ENCODE measurements around the gene MBNL3.

The MBNL3 gene

DNA sequence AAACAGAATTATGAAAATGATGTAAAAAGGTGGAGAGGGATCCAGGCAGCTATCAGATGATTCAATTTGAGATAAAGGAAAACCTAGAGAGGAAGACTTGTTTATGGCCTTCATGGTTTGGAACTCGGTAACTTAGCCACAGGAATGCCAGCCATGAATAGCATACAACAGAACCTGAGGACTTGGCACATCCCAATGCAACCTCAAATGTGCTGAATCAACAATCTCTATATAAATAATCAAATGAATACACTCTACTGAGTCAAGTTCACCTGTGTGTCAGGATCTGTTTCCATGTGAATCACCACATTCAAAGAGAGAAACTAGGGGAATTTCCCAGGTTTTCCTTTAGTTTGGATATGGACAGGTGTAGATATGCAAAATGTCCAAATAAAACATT lies 86.9 kb downstream of the MBNL3 start:
- Histone ChIP-seq H3K27me3 (ENCODE audit: insufficient read depth, low read length) (no peaks in the 10 kb centered on the region), H3K36me3 (ENCODE audit: insufficient read depth, low read length) (no peaks in the 10 kb centered on the region), H3K4me1 (ENCODE audit: insufficient read depth, low read length) (no peaks in the 10 kb centered on the region), H3K9me3 (ENCODE audit: low read length) (no peaks in the 10 kb centered on the region), H3K4me3 (ENCODE audit: low read length) (no peak overlapping the region), H2AFZ (ENCODE audit: low read depth, low read length) (no peak overlapping the region)

DNA sequence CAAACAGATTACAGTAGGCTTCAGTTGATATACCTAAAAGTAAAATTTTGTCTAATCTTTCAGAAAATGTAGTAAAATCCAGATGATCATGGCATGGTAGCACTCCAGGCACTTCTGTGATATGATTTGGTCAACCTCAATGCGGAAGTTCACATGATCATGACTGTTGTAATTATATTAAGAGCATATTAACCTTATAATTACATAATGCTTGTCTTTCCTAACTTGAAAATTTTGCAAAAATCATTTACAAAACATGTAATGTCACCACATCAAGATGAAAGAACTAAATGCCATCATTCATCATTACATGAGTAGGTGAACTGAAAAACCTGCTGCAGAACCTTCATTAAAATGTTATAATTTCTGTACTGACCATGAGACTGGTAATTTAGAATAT lies 88.1 kb downstream of the MBNL3 start:
- Histone ChIP-seq H2AFZ (ENCODE audit: low read depth, low read length) (no peak overlapping the region), H3K4me3 (ENCODE audit: low read length) (no peak overlapping the region), H3K27me3 (ENCODE audit: insufficient read depth, low read length) (no peaks in the 10 kb centered on the region), H3K36me3 (ENCODE audit: insufficient read depth, low read length) (no peaks in the 10 kb centered on the region), H3K9me3 (ENCODE audit: low read length) (no peaks in the 10 kb centered on the region), H3K4me1 (ENCODE audit: insufficient read depth, low read length) (no peaks in the 10 kb centered on the region)

DNA sequence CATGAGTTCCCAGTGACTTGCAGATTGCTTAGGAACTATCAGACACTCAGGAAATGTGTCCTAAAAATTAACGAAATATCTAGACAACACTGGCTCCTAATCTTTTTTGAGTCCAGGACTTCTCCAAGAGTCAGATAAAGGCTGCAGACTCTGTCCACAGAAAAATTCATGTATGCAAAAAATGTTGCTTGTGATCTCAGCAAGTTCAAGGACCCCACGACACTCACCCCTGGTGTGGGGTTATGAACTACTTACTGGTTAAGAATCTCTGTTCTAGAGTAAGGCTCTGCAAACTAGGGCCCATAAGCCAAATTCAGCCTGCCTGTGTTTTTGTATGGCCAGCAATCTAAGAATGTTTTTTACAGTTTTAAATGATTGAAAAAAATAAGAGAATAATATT lies 93.2 kb downstream of the MBNL3 start:
- Histone ChIP-seq H3K9me3 (ENCODE audit: low read length) (no peaks in the 10 kb centered on the region), H3K36me3 (ENCODE audit: insufficient read depth, low read length) (no peaks in the 10 kb centered on the region), H3K4me1 (ENCODE audit: insufficient read depth, low read length) (no peaks in the 10 kb centered on the region), H2AFZ (ENCODE audit: low read depth, low read length) (no peak overlapping the region), H3K27me3 (ENCODE audit: insufficient read depth, low read length) (no peaks in the 10 kb centered on the region), H3K4me3 (ENCODE audit: low read length) (no peak overlapping the region)

DNA sequence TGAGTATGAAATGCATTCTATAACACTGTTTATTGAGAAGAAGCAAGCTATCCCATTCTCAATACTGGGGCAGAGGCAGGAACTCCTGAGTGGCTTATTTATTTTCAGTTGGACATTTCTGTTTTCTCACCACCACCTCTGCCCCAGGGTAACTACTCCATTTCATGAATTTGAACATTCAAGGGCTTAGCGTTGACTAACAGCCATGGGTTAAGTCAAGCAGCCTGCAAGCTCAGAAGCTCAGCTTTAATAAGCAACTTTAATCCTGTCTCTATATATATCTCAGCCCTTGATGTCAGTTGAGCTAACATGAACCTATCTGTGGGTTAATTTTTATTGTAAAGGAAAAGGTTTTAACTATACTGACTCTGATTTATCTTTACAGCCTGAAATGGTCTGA lies 93.8 kb downstream of the MBNL3 start:
- H3K9me3 ChIP-seq (ENCODE audit: low read length) = no peaks in the 10 kb centered on the region
- no peaks in the 10 kb centered on the region for H3K4me1 ChIP-seq (ENCODE audit: insufficient read depth, low read length)
- no peaks in the 10 kb centered on the region for H3K27me3 ChIP-seq (ENCODE audit: insufficient read depth, low read length)
- no peak overlapping the region for H3K4me3 ChIP-seq (ENCODE audit: low read length)
- H3K36me3 ChIP-seq (ENCODE audit: insufficient read depth, low read length) = no peaks in the 10 kb centered on the region
- no peak overlapping the region for H2AFZ ChIP-seq (ENCODE audit: low read depth, low read length)

DNA sequence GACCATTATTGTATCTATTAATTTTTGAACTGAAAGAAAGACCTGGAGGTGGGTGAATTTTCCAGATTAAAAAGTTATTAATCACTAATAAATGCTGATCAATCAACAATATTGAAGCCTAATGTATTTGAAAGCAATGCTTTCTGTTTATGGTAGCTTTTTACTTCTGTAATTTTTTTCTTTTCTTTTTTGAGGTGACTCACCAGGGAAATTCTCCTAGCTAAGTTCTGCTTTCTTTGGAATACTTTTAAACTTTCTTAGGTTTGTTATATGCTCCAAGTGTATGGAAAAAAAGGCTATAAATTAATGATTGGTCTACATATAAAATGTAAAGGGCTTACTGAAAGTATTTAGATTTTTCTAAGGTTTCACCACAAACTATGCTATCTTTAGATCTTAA lies 94.2 kb downstream of the MBNL3 start:
- no peaks in the 10 kb centered on the region for H3K27me3 ChIP-seq (ENCODE audit: insufficient read depth, low read length)
- H3K36me3 ChIP-seq (ENCODE audit: insufficient read depth, low read length) = no peaks in the 10 kb centered on the region
- H3K9me3 ChIP-seq (ENCODE audit: low read length) = no peaks in the 10 kb centered on the region
- no peak overlapping the region for H2AFZ ChIP-seq (ENCODE audit: low read depth, low read length)
- H3K4me1 ChIP-seq (ENCODE audit: insufficient read depth, low read length) = no peaks in the 10 kb centered on the region
- no peak overlapping the region for H3K4me3 ChIP-seq (ENCODE audit: low read length)

DNA sequence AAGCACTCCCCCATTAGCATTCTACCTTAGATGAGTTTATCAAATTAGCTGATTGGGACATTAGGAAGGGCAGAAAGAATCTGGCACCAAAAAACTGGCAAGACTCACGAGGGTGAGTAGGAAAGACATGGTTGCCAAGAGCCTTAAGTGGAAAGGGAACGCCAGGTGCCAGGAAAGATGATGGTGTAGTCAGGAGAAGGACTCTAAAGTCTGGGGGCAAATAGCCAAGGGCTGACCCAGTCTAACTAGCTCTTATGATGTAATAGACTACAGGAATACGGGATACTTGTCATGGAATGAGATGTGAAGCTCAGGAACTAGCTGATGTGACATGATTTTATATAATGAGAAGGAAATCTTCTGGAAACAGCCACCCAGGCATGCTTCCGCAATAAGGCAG lies 94.8 kb downstream of the MBNL3 start:
- Histone ChIP-seq H3K27me3 (ENCODE audit: insufficient read depth, low read length) (no peaks in the 10 kb centered on the region), H2AFZ (ENCODE audit: low read depth, low read length) (no peak overlapping the region), H3K9me3 (ENCODE audit: low read length) (no peaks in the 10 kb centered on the region), H3K36me3 (ENCODE audit: insufficient read depth, low read length) (no peaks in the 10 kb centered on the region), H3K4me3 (ENCODE audit: low read length) (no peak overlapping the region), H3K4me1 (ENCODE audit: insufficient read depth, low read length) (no peaks in the 10 kb centered on the region)

DNA sequence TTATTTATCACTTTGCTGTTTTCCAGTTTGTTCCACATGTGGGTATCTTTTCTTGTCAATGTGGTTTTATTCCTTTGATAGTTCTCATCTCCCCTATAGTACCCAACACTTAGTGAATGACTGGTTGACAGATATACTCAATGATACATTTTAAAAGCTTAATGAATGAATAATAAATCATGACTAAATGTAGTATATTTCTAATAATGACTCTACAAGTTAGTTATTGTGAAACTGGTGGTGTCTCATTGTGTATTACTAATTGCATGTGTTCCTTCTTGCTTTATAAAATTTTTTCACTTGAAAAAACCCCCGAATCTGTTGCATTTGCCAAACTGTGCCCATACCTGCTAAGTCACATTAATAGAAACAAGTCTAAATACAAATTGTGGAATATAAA lies 95.4 kb downstream of the MBNL3 start:
- no peaks in the 10 kb centered on the region for H3K9me3 ChIP-seq (ENCODE audit: low read length)
- no peak overlapping the region for H3K4me3 ChIP-seq (ENCODE audit: low read length)
- H3K27me3 ChIP-seq (ENCODE audit: insufficient read depth, low read length) = no peaks in the 10 kb centered on the region
- H3K4me1 ChIP-seq (ENCODE audit: insufficient read depth, low read length) = no peaks in the 10 kb centered on the region
- no peak overlapping the region for H2AFZ ChIP-seq (ENCODE audit: low read depth, low read length)
- no peaks in the 10 kb centered on the region for H3K36me3 ChIP-seq (ENCODE audit: insufficient read depth, low read length)

DNA sequence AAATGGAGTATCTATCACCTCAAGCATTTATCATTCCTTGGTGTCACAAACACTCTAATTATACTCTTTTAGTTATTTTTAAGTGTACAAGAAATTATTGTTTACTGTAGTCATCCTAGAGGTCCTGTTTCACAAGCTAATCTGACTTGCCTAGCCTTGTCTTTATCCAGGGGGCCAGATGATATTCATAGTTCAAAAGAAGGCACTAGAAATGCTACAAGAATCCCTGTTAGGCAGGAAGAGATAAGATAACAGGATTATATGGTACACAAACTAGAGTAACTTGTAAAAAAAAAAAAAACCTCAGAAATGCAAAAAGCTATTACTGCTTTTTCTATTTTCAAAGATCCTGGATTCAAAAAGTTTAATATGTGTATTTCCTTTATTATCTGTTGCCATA lies 95.8 kb downstream of the MBNL3 start:
- no peaks in the 10 kb centered on the region for H3K4me1 ChIP-seq (ENCODE audit: insufficient read depth, low read length)

DNA sequence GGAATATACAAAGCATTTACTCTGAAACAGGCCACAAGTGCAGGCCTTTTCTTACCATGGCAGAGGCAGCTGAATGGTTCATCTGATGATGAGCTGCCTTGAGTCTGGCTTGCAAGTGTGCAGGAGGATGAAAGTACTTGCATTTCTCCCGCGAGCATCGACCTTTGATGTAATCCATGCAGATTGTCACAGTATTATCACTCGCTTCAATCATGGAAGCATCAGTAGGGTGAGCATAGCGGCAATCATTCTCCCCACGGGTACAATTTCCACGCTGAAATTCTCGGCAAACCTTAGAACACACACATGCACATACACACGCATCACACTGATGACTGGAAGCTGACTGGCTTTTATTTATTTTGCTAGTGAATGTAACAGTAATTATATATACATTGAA lies 98.0 kb downstream of the MBNL3 start:
- no peaks in the 10 kb centered on the region for H3K27me3 ChIP-seq (ENCODE audit: insufficient read depth, low read length)
- H3K36me3 ChIP-seq (ENCODE audit: insufficient read depth, low read length) = no peaks in the 10 kb centered on the region
- no peaks in the 10 kb centered on the region for H3K9me3 ChIP-seq (ENCODE audit: low read length)
- H3K4me1 ChIP-seq (ENCODE audit: insufficient read depth, low read length) = no peaks in the 10 kb centered on the region
- H2AFZ ChIP-seq (ENCODE audit: low read depth, low read length) = no peak overlapping the region
- no peak overlapping the region for H3K4me3 ChIP-seq (ENCODE audit: low read length)

More for the DNA sequence above, 95.8 kb downstream of the MBNL3 start:
- no peaks in the 10 kb centered on the region for H3K36me3 ChIP-seq (ENCODE audit: insufficient read depth, low read length)
- no peak overlapping the region for H3K4me3 ChIP-seq (ENCODE audit: low read length)
- H2AFZ ChIP-seq (ENCODE audit: low read depth, low read length) = no peak overlapping the region
- no peaks in the 10 kb centered on the region for H3K9me3 ChIP-seq (ENCODE audit: low read length)
- no peaks in the 10 kb centered on the region for H3K27me3 ChIP-seq (ENCODE audit: insufficient read depth, low read length)

DNA sequence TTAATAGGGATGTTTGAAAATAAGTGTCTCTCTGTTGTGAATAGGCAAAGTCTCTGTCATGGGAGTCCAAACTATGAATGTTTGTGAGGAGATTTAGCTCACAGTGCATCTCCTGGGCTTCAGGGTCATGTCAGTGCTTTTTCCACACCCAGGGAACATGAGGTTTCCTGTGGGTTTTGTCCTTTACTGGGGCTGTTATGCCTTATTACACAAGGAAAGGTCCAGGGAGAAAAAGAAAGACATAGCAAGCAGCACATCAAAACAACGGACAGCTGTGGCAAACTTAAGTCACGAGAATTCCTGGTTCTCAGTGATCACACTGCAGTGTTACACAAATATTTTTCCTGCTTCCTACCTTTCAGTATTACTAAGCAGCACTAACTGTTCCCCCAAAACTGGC lies 99.4 kb downstream of the MBNL3 start:
- no peaks in the 10 kb centered on the region for H3K4me1 ChIP-seq (ENCODE audit: insufficient read depth, low read length)
- no peaks in the 10 kb centered on the region for H3K27me3 ChIP-seq (ENCODE audit: insufficient read depth, low read length)
- no peaks in the 10 kb centered on the region for H3K36me3 ChIP-seq (ENCODE audit: insufficient read depth, low read length)
- H2AFZ ChIP-seq (ENCODE audit: low read depth, low read length) = no peak overlapping the region
- H3K9me3 ChIP-seq (ENCODE audit: low read length) = no peaks in the 10 kb centered on the region
- H3K4me3 ChIP-seq (ENCODE audit: low read length) = no peak overlapping the region

DNA sequence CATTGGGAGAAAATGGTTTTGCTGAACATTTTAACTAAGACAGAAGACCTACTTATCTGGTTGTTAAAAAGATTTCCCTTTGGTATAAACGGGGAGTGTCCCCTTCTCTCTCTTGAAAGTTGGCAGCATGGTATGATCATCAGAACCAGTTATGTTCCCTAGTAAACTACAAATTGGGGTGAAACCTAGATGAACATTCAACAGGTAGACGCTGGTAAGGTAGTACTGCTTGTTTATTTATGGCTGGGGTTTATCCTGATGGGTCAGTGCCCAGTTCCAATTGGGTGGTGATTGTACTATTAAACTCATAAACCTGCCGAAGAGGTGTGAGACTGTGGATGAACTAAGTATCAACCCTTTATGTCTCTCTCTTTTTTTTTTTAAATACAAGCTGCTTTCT lies 100.5 kb downstream of the MBNL3 start:
- H2AFZ ChIP-seq (ENCODE audit: low read depth, low read length) = no peak overlapping the region
- no peak overlapping the region for H3K4me3 ChIP-seq (ENCODE audit: low read length)
- H3K9me3 ChIP-seq (ENCODE audit: low read length) = no peaks in the 10 kb centered on the region
- no peaks in the 10 kb centered on the region for H3K27me3 ChIP-seq (ENCODE audit: insufficient read depth, low read length)
- H3K36me3 ChIP-seq (ENCODE audit: insufficient read depth, low read length) = no peaks in the 10 kb centered on the region
- H3K4me1 ChIP-seq (ENCODE audit: insufficient read depth, low read length) = no peaks in the 10 kb centered on the region

DNA sequence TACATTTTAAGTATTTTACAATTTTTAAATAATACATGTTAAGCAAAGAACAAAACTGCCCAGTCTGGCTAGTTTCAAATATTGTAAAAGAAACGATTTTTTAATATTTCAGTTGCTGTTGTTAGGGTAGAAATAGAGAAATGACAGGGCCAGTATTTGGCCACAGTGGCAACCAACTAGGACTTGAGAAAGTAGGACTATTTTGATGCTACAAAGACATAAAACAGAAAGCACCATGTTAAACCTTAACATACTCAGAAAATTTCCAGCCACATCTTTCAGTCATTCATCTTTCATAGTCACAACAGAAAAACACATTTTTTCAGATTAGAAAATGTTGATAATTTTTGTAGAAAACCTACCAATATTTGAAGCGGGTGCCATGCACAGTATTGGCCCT lies 104.5 kb downstream of the MBNL3 start:
- Histone ChIP-seq H3K27me3 (ENCODE audit: insufficient read depth, low read length) (no peaks in the 10 kb centered on the region), H3K9me3 (ENCODE audit: low read length) (no peaks in the 10 kb centered on the region), H2AFZ (ENCODE audit: low read depth, low read length) (no peak overlapping the region), H3K4me3 (ENCODE audit: low read length) (no peak overlapping the region), H3K36me3 (ENCODE audit: insufficient read depth, low read length) (no peaks in the 10 kb centered on the region), H3K4me1 (ENCODE audit: insufficient read depth, low read length) (no peaks in the 10 kb centered on the region)

DNA sequence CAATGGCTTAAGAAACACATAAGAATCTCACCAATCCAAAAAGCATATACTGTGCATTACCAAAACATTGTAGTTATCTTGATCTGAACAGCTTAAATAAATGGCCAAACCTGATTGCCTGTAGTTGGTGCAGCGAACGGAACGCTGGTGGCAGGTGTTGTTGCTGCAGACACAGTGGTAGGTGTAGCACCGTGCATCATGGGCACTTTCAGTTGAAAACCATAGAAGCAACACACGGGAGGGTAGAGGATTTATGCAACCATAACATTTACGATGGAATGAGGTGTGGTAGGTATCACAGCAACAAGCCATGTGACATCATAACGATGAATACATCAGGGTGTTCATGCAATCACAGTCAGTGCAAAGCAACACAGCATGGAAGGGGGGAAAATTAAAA lies 106.8 kb downstream of the MBNL3 start:
- Histone ChIP-seq H3K9me3 (ENCODE audit: low read length) (no peaks in the 10 kb centered on the region), H3K4me3 (ENCODE audit: low read length) (no peak overlapping the region), H2AFZ (ENCODE audit: low read depth, low read length) (no peak overlapping the region), H3K36me3 (ENCODE audit: insufficient read depth, low read length) (no peaks in the 10 kb centered on the region), H3K4me1 (ENCODE audit: insufficient read depth, low read length) (no peaks in the 10 kb centered on the region), H3K27me3 (ENCODE audit: insufficient read depth, low read length) (no peaks in the 10 kb centered on the region)

DNA sequence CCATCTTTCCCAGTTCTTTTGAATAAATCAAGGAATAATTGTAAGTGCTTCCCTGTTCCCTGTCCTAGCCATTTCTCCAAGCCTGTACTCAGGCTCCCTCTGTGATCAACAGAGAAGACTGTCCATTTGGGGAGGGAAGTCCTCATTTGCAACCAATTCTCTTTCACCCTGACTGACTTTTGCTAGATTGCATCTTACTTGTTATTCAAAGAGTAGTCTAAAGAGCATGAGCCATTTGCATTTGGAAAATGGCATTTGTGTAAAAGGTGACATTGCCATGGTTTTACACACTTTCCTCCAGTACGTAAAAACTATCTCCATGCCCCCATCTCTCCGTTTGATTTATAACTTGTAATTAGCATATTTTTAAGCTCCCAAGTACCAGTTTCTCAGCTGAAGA lies 110.6 kb downstream of the MBNL3 start:
- no peak overlapping the region for H3K4me3 ChIP-seq (ENCODE audit: low read length)
- no peaks in the 10 kb centered on the region for H3K9me3 ChIP-seq (ENCODE audit: low read length)
- H3K36me3 ChIP-seq (ENCODE audit: insufficient read depth, low read length) = no peaks in the 10 kb centered on the region
- no peak overlapping the region for H2AFZ ChIP-seq (ENCODE audit: low read depth, low read length)
- H3K27me3 ChIP-seq (ENCODE audit: insufficient read depth, low read length) = no peaks in the 10 kb centered on the region
- no peaks in the 10 kb centered on the region for H3K4me1 ChIP-seq (ENCODE audit: insufficient read depth, low read length)
